ENCODE data around the gene BORCS5.

Gene BORCS5

DNA sequence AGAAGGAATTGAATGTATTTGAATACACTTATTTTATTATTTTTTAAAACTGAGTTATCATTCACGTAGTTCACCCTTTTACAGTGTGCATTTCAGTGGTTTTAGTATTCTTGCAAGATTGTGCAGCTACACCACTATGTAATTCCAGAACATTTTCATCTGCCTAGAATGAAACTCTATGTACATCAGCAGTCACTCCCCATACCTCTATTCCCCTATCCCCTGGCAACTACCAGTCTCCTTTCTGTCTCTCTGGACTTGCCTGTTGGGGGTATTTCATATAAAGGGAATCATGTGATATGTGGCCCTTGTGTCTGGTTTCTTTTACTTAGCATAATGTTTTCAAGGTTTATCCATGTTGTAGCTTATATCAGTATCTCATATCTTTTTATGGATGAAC, 96.8 kb downstream of the BORCS5 start:
- no peaks in the 10 kb centered on the region for H3K27me3 ChIP-seq (ENCODE audit: insufficient read depth, low read length, poor library complexity, severe bottlenecking)

GRCh38 chr12:12454315-12454714, 97.4 kb downstream of the BORCS5 start:
- no peaks in the 10 kb centered on the region for H3K27me3 ChIP-seq (ENCODE audit: insufficient read depth, low read length, poor library complexity, severe bottlenecking)
- H4K20me1 ChIP-seq (ENCODE audit: insufficient read depth, low read length, poor library complexity, severe bottlenecking) = no peaks in the 10 kb centered on the region
- no peaks in the 10 kb centered on the region for H3K9me2 ChIP-seq (replicated peaks; ENCODE audit: low read depth, low read length)
- H3K4me3 ChIP-seq (ENCODE audit: low read length, poor library complexity, severe bottlenecking) = no peak overlapping the region
- no peak overlapping the region for H3K9ac ChIP-seq (ENCODE audit: low read depth, low read length, poor library complexity, severe bottlenecking)
- H3K4me2 ChIP-seq (ENCODE audit: low read depth, low read length, poor library complexity, severe bottlenecking) = no peak overlapping the region
- H2AFZ ChIP-seq (ENCODE audit: low read length) = no peak overlapping the region
- no peaks in the 10 kb centered on the region for H3K79me2 ChIP-seq (ENCODE audit: insufficient read depth, low read length)
- no peaks in the 10 kb centered on the region for H3K9me3 ChIP-seq (ENCODE audit: insufficient read depth, low read depth, low read length)
- TF ChIP-seq EZH2phosphoT487 (IDR thresholded peaks at IDR 0.05; ENCODE audit: borderline replicate concordance) = no peak
- TF ChIP-seq, protein P1, sequence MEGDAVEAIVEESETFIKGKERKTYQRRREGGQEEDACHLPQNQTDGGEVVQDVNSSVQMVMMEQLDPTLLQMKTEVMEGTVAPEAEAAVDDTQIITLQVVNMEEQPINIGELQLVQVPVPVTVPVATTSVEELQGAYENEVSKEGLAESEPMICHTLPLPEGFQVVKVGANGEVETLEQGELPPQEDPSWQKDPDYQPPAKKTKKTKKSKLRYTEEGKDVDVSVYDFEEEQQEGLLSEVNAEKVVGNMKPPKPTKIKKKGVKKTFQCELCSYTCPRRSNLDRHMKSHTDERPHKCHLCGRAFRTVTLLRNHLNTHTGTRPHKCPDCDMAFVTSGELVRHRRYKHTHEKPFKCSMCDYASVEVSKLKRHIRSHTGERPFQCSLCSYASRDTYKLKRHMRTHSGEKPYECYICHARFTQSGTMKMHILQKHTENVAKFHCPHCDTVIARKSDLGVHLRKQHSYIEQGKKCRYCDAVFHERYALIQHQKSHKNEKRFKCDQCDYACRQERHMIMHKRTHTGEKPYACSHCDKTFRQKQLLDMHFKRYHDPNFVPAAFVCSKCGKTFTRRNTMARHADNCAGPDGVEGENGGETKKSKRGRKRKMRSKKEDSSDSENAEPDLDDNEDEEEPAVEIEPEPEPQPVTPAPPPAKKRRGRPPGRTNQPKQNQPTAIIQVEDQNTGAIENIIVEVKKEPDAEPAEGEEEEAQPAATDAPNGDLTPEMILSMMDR (conservative IDR thresholded peaks at IDR 0.05; ENCODE audit: low read length) = no peak
- H3K4me1 ChIP-seq (ENCODE audit: insufficient read depth, low read length, poor library complexity, severe bottlenecking) = no peaks in the 10 kb centered on the region
- no peaks in the 10 kb centered on the region for H3F3A ChIP-seq (ENCODE audit: low read depth)
- no peaks in the 10 kb centered on the region for H3K36me3 ChIP-seq (ENCODE audit: insufficient read depth, low read length)

More for the DNA sequence above, 96.8 kb downstream of the BORCS5 start:
- Histone ChIP-seq H3K4me2 (ENCODE audit: low read depth, low read length, poor library complexity, severe bottlenecking) (no peak overlapping the region), H3K79me2 (ENCODE audit: insufficient read depth, low read length) (no peaks in the 10 kb centered on the region), H3K36me3 (ENCODE audit: insufficient read depth, low read length) (no peaks in the 10 kb centered on the region), H3F3A (ENCODE audit: low read depth) (no peaks in the 10 kb centered on the region), H2AFZ (ENCODE audit: low read length) (no peak overlapping the region), H3K4me1 (ENCODE audit: insufficient read depth, low read length, poor library complexity, severe bottlenecking) (no peaks in the 10 kb centered on the region), H3K4me3 (ENCODE audit: low read length, poor library complexity, severe bottlenecking) (no peak overlapping the region), H3K9me3 (ENCODE audit: insufficient read depth, low read depth, low read length) (no peaks in the 10 kb centered on the region), H4K20me1 (ENCODE audit: insufficient read depth, low read length, poor library complexity, severe bottlenecking) (no peaks in the 10 kb centered on the region), H3K9me2 (replicated peaks; ENCODE audit: low read depth, low read length) (no peaks in the 10 kb centered on the region), H3K9ac (ENCODE audit: low read depth, low read length, poor library complexity, severe bottlenecking) (no peak overlapping the region)
- TF ChIP-seq EZH2phosphoT487 (IDR thresholded peaks at IDR 0.05; ENCODE audit: borderline replicate concordance) = no peak
- TF ChIP-seq, protein P1 (conservative IDR thresholded peaks at IDR 0.05; ENCODE audit: low read length) = no peak

- H3K27me3 ChIP-seq (ENCODE audit: insufficient read depth, low read length, poor library complexity, severe bottlenecking) = no peaks in the 10 kb centered on the region
- H3K9ac ChIP-seq (ENCODE audit: low read depth, low read length, poor library complexity, severe bottlenecking) = no peak overlapping the region
- H3F3A ChIP-seq (ENCODE audit: low read depth) = no peaks in the 10 kb centered on the region
- no peak overlapping the region for H3K4me2 ChIP-seq (ENCODE audit: low read depth, low read length, poor library complexity, severe bottlenecking)
- no peaks in the 10 kb centered on the region for H3K9me3 ChIP-seq (ENCODE audit: insufficient read depth, low read depth, low read length)
- no peaks in the 10 kb centered on the region for H3K4me1 ChIP-seq (ENCODE audit: insufficient read depth, low read length, poor library complexity, severe bottlenecking)
- H4K20me1 ChIP-seq (ENCODE audit: insufficient read depth, low read length, poor library complexity, severe bottlenecking) = no peaks in the 10 kb centered on the region
- no peaks in the 10 kb centered on the region for H3K79me2 ChIP-seq (ENCODE audit: insufficient read depth, low read length)
- no peaks in the 10 kb centered on the region for H3K36me3 ChIP-seq (ENCODE audit: insufficient read depth, low read length)
- H3K4me3 ChIP-seq (ENCODE audit: low read length, poor library complexity, severe bottlenecking) = no peak overlapping the region
- H2AFZ ChIP-seq (ENCODE audit: low read length) = no peak overlapping the region
- TF ChIP-seq EZH2phosphoT487 (IDR thresholded peaks at IDR 0.05; ENCODE audit: borderline replicate concordance) = no peak
- TF ChIP-seq, protein P1 (conservative IDR thresholded peaks at IDR 0.05; ENCODE audit: low read length) = no peak
- no peaks in the 10 kb centered on the region for H3K9me2 ChIP-seq (replicated peaks; ENCODE audit: low read depth, low read length)
Measured at GRCh38 chr12:12456637-12457036, 99.8 kb downstream of the BORCS5 start.

Measured in Loucy (cell line).